Fibroblast of pulmonary artery (primary cell): ENCODE measurements around the gene FAIM2.
"Not testable (repeated sequence)": the region's sequence is repeated elsewhere in the genome, so short reads cannot be mapped to it uniquely, and the experiment has no call there.

Source experiments
- DNase-seq: peaks from one replicate; pipeline ENCODE4 v3.0.0-alpha.2; 2010; ENCODE audit warnings: low read depth
- H3K4me3 ChIP-seq: replicated peaks from 2 replicates; pipeline ENCODE4 v1.5.1; 2011; ENCODE audit warnings: low read depth, mild to moderate bottlenecking, control low read depth, low read length, moderate library complexity
- TF ChIP-seq, protein P1 (sequence below): IDR thresholded peaks from 2 replicates; pipeline ENCODE4 v1.5.1; 2011; ENCODE audit warnings: mild to moderate bottlenecking, control low read depth, low read length, inconsistent platforms; ENCODE audit errors: missing control alignments

Gene FAIM2

DNA sequence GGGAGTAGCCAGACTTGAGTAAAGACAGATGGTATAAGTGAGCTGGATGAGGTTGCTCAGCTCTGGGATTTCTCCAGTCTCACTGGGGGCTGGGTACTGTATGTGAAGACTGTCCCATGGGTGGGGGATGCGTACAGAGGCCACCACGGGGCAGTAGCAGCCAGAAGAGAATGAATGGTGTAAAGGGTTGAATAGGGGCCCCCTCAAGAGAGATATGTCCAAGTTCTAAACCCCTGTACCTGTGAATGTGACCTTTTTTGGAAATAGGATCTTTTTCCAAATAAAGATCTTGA, 39.0 kb downstream of the FAIM2 start:
- no peak for DNase-seq
- TF ChIP-seq, protein P1, sequence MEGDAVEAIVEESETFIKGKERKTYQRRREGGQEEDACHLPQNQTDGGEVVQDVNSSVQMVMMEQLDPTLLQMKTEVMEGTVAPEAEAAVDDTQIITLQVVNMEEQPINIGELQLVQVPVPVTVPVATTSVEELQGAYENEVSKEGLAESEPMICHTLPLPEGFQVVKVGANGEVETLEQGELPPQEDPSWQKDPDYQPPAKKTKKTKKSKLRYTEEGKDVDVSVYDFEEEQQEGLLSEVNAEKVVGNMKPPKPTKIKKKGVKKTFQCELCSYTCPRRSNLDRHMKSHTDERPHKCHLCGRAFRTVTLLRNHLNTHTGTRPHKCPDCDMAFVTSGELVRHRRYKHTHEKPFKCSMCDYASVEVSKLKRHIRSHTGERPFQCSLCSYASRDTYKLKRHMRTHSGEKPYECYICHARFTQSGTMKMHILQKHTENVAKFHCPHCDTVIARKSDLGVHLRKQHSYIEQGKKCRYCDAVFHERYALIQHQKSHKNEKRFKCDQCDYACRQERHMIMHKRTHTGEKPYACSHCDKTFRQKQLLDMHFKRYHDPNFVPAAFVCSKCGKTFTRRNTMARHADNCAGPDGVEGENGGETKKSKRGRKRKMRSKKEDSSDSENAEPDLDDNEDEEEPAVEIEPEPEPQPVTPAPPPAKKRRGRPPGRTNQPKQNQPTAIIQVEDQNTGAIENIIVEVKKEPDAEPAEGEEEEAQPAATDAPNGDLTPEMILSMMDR: no peak
- H3K4me3 ChIP-seq: no peak overlapping the region

DNA sequence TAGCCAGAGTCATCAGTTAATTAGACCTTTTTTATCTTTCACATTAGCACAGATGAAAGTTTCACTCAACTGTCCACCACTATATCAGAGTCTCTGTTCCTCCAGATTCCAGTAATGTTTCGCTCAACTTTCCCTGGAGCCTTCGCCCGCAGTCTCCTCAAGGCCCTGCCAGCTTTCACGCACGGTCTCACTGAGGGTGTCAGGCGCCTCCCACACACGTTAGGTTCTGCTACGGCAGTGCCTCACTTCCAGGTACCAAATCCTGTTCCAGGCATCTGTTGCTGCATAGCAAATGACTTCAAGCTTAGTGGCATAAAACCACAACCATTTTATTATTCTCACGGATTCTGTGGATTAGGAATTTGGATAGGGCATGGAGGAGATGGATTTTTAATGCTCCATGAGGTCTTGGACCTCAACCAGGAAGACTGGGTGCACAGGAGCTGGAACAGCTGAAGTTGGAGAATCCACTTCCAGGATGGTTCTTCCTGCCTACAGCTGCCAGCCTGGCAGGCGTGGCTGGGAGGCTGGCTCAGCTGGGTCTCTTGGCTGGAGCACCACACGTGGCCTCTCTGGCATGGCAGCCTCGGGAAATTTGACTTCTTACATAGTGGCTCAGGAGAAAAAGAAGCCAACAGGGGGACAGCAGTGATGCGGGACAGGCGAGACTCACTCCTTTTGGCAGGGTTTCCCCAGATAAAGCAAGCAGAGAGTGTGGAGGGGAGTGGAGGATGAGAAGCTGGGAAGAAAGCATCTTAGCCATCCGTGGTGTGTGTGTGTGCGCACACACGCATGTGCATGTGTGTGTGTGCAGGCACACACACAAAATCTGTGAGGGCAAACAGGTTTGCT, 39.5 kb downstream of the FAIM2 start:
- no peak for DNase-seq
- TF ChIP-seq, protein P1: no peak
- H3K4me3 ChIP-seq: no peak overlapping the region

DNA sequence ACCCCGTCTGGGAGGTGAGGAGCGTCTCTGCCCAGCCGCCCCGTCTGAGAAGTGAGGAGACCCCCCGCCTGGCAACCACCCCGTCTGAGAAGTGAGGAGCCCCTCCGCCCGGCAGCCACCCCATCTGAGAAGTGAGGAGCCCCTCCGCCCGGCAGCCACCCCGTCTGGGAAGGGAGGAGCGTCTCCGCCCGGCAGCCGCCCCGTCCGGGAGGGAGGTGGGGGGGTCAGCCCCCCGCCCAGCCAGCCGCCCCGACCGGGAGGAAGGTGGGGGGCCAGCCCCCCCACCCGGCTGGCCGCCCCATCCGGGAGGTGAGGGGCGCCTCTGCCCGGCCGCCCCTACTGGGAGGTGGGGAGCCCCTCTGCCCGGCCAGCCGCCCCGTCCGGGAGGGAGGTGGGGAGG, 42.8 kb downstream of the FAIM2 start:
- not testable (repeated sequence) for DNase-seq, H3K4me3 ChIP-seq

DNA sequence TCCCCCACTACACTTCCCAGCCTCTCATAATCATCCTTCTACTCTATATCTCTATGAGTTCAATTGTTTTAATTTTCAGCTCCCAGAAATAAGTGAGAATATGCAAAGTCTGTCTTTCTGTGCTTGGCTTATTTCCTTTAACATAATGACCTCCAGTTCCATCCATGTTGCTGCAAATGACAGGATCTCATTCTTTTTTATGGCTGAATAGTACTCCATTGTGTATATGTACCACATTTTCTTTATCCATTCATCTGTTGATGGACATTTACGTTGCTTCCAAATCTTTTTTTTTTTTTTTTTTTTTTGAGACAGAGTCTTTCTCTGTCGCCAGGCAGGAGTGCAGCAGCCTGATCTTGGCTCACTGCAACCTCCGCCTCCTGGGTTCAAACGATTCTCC, 47.8 kb downstream of the FAIM2 start:
- not testable (repeated sequence) for DNase-seq

DNA sequence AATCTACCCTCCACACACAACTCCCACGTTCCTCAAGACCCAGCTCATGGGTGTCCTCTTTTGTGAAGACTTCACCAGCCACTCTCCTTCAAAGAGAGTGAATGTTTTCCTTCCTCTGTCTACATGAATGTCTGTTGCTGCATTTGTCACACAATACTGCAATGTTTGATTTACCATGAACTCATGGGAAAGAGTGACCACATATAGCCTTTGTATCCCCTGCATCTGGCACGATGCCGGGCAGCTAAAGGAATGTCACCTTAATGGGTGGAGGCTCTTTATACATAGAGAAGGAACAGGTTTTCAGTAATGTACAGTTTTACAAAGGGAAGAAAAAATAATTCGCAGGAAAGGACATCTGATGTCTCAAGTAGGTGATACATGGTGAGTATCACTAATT, 48.7 kb downstream of the FAIM2 start:
- no peak for DNase-seq
- TF ChIP-seq, protein P1: no peak
- H3K4me3 ChIP-seq: no peak overlapping the region

More for the DNA sequence above, 47.8 kb downstream of the FAIM2 start:
- H3K4me3 ChIP-seq: not testable (repeated sequence)

DNA sequence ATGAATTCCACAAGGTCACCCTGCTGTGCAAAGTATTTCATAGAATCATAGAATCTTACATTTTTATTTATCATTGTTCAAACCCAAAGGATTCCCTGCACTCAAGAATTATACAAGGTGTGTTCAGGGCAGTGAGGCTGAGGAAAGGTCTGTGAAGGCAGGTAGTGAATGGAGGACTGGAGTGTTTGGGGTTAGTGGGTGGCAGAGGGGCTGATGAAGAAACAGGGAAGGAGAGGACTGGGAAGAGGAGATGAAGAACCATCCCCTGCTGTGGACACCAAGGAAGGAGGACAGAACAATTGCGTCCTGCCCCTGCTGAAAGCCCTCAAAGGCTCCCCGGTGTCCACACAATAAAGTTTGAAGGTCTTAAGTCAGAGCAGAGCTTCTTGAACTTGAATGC, 50.0 kb downstream of the FAIM2 start:
- H3K4me3 ChIP-seq: no peak overlapping the region
- TF ChIP-seq, protein P1: no peak
- no peak for DNase-seq

DNA sequence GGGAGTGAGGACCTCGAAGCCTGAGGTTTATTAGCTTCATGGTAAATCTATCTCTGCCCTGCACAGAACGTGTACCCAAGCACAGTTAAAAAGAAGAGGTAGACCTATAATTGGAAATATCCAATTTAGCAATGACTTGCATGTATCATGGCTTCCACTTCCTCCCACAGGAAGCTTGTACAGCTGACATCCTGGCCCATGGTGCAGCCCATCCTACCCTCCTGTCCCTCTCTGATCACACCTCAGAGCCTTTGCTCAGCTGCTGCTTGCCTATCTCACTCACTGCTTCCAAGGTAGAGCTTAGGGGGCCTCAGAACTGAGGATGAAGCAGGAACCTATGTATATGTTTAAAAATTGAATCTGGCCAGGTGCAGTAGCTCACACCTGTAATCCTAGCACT, 56.5 kb downstream of the FAIM2 start:
- H3K4me3 ChIP-seq: no peak overlapping the region
- TF ChIP-seq, protein P1: no peak
- no peak for DNase-seq

DNA sequence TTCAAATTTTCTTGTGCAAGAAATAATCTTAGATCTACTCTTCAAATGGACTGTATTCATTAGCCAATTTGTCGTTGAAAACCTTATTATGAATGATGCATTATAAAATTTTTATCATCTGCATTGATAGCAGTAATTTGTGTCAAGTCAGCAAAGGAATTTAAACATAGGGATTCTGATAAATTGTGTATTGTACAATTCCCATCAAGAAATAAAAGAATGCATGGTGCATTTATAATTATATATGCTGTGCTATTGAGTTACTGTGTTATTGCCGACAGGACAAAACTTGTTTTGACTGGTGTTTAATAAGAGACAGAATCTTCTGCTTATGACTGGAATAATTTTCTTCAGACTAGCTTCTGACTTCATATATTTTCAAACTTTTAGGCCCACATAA, 57.7 kb downstream of the FAIM2 start:
- no peak for DNase-seq
- no peak overlapping the region for H3K4me3 ChIP-seq
- TF ChIP-seq, protein P1: no peak
